ENCODE measurements around the gene ZMYND12. TPM values are rescaled to one million over a fixed set of nuclear protein-coding genes. Genes with fewer than 3 reads are reported as not detected.

Gene ZMYND12
- total and polyA plus RNA-seq, 2 donors (not counting 3 experiments of a cell fraction or from before 2014, with no cell fraction given), result 0.33 to 0.40 TPM

DNA sequence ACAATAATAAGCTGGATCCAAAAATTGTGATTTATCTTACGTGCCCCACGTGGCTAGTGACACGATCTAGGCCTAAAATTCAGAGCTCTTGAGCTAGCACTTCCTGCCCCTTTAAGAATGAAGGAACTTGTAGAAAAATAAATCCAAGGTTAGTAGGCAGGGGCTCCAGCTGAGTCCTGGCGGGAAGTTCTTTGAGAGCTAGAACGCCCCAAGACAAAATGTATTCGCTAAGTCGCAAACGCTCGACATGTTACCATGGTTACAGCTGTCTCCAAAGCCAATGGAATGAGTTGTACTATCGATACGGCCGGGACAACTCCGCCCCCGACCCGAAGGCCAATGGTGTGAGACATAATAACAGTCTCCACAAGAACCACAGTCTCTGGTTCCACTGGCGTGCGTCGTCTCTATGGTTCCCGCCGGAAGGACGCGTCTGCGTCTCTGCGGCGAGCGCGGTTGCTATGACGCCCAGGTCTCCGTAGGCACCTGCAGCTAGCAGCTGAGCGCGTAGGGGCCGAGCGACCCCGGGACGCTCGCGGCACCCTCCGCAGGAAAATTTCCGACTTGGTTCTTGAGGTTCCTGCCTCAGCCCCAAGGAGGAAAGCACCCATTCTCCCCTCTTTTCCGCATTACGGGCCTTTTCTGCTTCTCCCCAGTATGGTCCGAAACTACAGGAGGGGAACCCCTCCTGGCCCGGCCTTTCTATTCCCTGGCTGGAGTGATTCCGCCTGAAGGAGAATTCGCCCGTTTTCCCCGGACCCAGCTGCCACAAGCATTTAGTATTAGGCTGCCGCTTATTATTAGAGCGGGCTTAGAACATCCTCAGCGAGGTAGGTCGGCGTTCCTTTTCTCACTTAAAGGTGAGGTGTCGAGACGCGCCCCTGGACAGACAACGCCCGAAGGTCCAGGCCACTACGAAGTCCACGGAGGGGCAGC lies 7.3 kb upstream of the ZMYND12 start, which contains the start of gene CCDC30:
CCDC30 (plus strand) TSS at position 459 of the 936 bp plus-strand sequence. CDS start 17,266 bp downstream, outside the sequence.
- POLR2A ChIA-PET, result no interaction called here
- Histone ChIP-seq H3K4me3 (replicated peaks in 1 of 3; ENCODE audit: insufficient read depth in 1 of 3, low read depth in 1 of 3, low read length in 3 of 3) (peak within 1 kb of the TSS; percentile 57 to 79 (median 67)), H4K20me1 (replicated peaks; ENCODE audit: control insufficient read depth, extremely low read depth, insufficient read depth, low read length) (no peaks in the 10 kb centered on the region), H3K4me1 (ENCODE audit: control insufficient read depth, extremely low read depth, insufficient read depth, low read length) (peaks cover 7% of the 10 kb centered on the region), H3K79me2 (ENCODE audit: control insufficient read depth, insufficient read depth, low read length) (no peaks in the 10 kb centered on the region), H3K9me1 (replicated peaks; ENCODE audit: control insufficient read depth, extremely low read depth, insufficient read depth, low read length) (no peaks in the 10 kb centered on the region), H3K9ac (replicated peaks; ENCODE audit: extremely low read depth, insufficient read depth, low read length) (peak within 1 kb of the TSS; percentile 50), H2AFZ (ENCODE audit: low read depth, low read length) (peak within 1 kb of the TSS; percentile 92), H3K27me3 (ENCODE audit: control insufficient read depth in 2 of 2, insufficient read depth in 2 of 2, low read length in 2 of 2) (peaks cover under 1 to 3% of the 10 kb centered on the region in 2 experiments), H3K27ac (ENCODE audit: insufficient read depth, low read depth, low read length) (peak within 1 kb of the TSS; percentile 24), H3K4me2 (ENCODE audit: insufficient read depth, low read length) (peak within 1 kb of the TSS; percentile 90), H3K36me3 (ENCODE audit: control insufficient read depth in 2 of 2, extremely low read depth in 1 of 2, insufficient read depth in 2 of 2, low read length in 2 of 2) (no peaks in the 10 kb centered on the region), H3K9me3 (replicated peaks; ENCODE audit: control insufficient read depth, insufficient read depth, low read length) (no peaks in the 10 kb centered on the region)
- TF ChIP-seq, protein P1, sequence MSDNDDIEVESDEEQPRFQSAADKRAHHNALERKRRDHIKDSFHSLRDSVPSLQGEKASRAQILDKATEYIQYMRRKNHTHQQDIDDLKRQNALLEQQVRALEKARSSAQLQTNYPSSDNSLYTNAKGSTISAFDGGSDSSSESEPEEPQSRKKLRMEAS (IDR thresholded peaks at IDR 0.05; ENCODE audit: insufficient read depth, insufficient read length), result peak; percentile 14
- TF ChIP-seq EZH2 (IDR thresholded peaks at IDR 0.05; ENCODE audit: borderline replicate concordance, low read depth, low read length, severe bottlenecking) (no peak), POLR2AphosphoS5 (IDR thresholded peaks at IDR 0.05; ENCODE audit: insufficient read depth, low read depth, low read length) (peak; percentile 54), FOS (IDR thresholded peaks at IDR 0.05; ENCODE audit: borderline replicate concordance, insufficient read depth, low read length) (no peak), POLR2A (IDR thresholded peaks at IDR 0.05; ENCODE audit: low read depth, low read length) (no peak), GATA2 (IDR thresholded peaks at IDR 0.05; ENCODE audit: insufficient read depth, insufficient read length, low read depth, low read length) (no peak), JUN (IDR thresholded peaks at IDR 0.05; ENCODE audit: borderline replicate concordance, insufficient read depth, insufficient read length, low read depth) (no peak)
- TF ChIP-seq, protein P2, sequence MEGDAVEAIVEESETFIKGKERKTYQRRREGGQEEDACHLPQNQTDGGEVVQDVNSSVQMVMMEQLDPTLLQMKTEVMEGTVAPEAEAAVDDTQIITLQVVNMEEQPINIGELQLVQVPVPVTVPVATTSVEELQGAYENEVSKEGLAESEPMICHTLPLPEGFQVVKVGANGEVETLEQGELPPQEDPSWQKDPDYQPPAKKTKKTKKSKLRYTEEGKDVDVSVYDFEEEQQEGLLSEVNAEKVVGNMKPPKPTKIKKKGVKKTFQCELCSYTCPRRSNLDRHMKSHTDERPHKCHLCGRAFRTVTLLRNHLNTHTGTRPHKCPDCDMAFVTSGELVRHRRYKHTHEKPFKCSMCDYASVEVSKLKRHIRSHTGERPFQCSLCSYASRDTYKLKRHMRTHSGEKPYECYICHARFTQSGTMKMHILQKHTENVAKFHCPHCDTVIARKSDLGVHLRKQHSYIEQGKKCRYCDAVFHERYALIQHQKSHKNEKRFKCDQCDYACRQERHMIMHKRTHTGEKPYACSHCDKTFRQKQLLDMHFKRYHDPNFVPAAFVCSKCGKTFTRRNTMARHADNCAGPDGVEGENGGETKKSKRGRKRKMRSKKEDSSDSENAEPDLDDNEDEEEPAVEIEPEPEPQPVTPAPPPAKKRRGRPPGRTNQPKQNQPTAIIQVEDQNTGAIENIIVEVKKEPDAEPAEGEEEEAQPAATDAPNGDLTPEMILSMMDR (IDR thresholded peaks at IDR 0.05; ENCODE audit: extremely low read depth in 1 of 2, insufficient read depth in 1 of 2, low read depth in 1 of 2, low read length in 2 of 2), result no peak
- DNase-seq (ENCODE audit: low read depth, low spot score) (peak; percentile 99), FAIRE-seq (peak; percentile 98)
- BruUV-seq (replicated peaks), result no TSS peak
- CTCF ChIA-PET, result interaction anchor here (0.8 to 1.5 kb wide), 4 partner anchors 11 to 290 kb away, joined by 3 to 4 read pairs (median 4); no protein-coding TSS in a partner anchor
- intact Hi-C loops (cut with micrococcal nuclease), result loop anchor here (1.0 to 2.0 kb wide), 5 partner anchors 58 to 290 kb away; partner anchors contain the start of genes FOXJ3, PPIH and RIMKLA
- dilution Hi-C loops (cut with MboI; ENCODE audit: extremely low pct_ligation_motif_present, low sequenced_read_pairs), result no loop called here
